B cell (primary cell): Measurements from ENCODE around the gene BEND3. TPM values are rescaled to one million over a fixed set of nuclear protein-coding genes. Genes with fewer than 3 reads are reported as not detected.

Experiments
- ATAC-seq: fragments of 200-7000 bp; cut with Tn5 transposase; one replicate; pipeline ENCODE4 v1.10.0; 2021; ENCODE audit warnings: low read depth, mild to moderate bottlenecking, moderate number of reproducible peaks, moderate library complexity
- CTCF ChIA-PET: fragments of 350-600 bp; sonication (Branson Sonifier 250); formaldehyde crosslinking; loops from one replicate; lab custom pipeline; 2021; ENCODE audit warnings: antibody characterized with exemption, inconsistent platforms; lab: Charles Lee
- POLR2A ChIA-PET: fragments of 350-600 bp; sonication (Branson Sonifier 250); formaldehyde crosslinking; loops from one replicate; lab custom pipeline; 2021; ENCODE audit warnings: antibody characterized with exemption; lab: Charles Lee
- DNase-seq: peaks from one replicate; pipeline ENCODE4 v3.0.0; 2013
- H2AFZ ChIP-seq: 2 replicates; pipeline ENCODE4 v1.6.1; 2012; ENCODE audit warnings: mild to moderate bottlenecking, low read depth, low read length; ENCODE audit not compliant: insufficient read depth, poor library complexity, severe bottlenecking
- H3K27ac ChIP-seq, 2 donors: 1 replicate in 1 of 2; 2 replicates in 1 of 2; pipeline ENCODE4 v1.5.1; 2012 to 2013; ENCODE audit warnings: low read length in 2 of 2, mild to moderate bottlenecking in 2 of 2, moderate library complexity in 1 of 2
- H3K27me3 ChIP-seq, 4 experiments: fragments of 200-600 bp in 1 of 4; sonication (generic) in 1 of 4; replicated peaks in 1 of 4; 1 replicate in 2 of 4; 2 replicates in 2 of 4; pipeline versions ENCODE4 v1.6.1 to v1.7.0; 2013 to 2016; ENCODE audit warnings: low read length in 3 of 4, mild to moderate bottlenecking in 2 of 4, mixed read lengths in 1 of 4, moderate library complexity in 1 of 4; ENCODE audit not compliant: insufficient read depth in 4 of 4, control insufficient read depth in 3 of 4; ENCODE audit errors: control extremely low read depth in 1 of 4
- H3K36me3 ChIP-seq, 2 experiments: replicated peaks in 1 of 2; 1 replicate in 1 of 2; 2 replicates in 1 of 2; pipeline versions ENCODE4 v1.6.1 to v1.7.1; 2013; ENCODE audit warnings: low read length in 1 of 2; ENCODE audit not compliant: insufficient read depth in 2 of 2, control insufficient read depth in 1 of 2; ENCODE audit errors: control extremely low read depth in 1 of 2, extremely low read depth in 1 of 2
- H3K4me1 ChIP-seq, 2 donors: fragments of 200-600 bp in 1 of 2; sonication (generic) in 1 of 2; 1 replicate in 1 of 2; 2 replicates in 1 of 2; pipeline versions ENCODE4 v1.5.1 to v1.6.1; 2013 to 2017; ENCODE audit warnings: low read length in 2 of 2; ENCODE audit not compliant: control insufficient read depth in 2 of 2, insufficient read depth in 2 of 2
- H3K4me2 ChIP-seq: replicated peaks from 2 replicates; pipeline ENCODE3; 2012; ENCODE audit warnings: mild to moderate bottlenecking, low read depth, low read length; ENCODE audit not compliant: poor library complexity, severe bottlenecking
- H3K4me3 ChIP-seq, 5 experiments: fragments of 200-600 bp in 1 of 5; sonication (generic) in 1 of 5; 1 replicate in 3 of 5; 2 replicates in 2 of 5; pipeline versions ENCODE4 v1.5.1 to v1.7.0; 2011 to 2016; ENCODE audit warnings: low read length in 4 of 5, mild to moderate bottlenecking in 4 of 5, low read depth in 2 of 5, control low read depth in 1 of 5, moderate library complexity in 1 of 5; ENCODE audit not compliant: insufficient read depth in 1 of 5; ENCODE audit errors: control extremely low read depth in 1 of 5, extremely low read depth in 1 of 5
- H3K79me2 ChIP-seq: fragments of 200-600 bp; sonication (generic); one replicate; pipeline ENCODE4 v1.6.0; 2016; ENCODE audit warnings: low read length; ENCODE audit not compliant: control insufficient read depth, insufficient read depth
- H3K9ac ChIP-seq: fragments of 200-600 bp; sonication (generic); 2 replicates; pipeline ENCODE4 v1.6.1; 2017; ENCODE audit warnings: mild to moderate bottlenecking, low read length, moderate library complexity
- H3K9me3 ChIP-seq, 3 donors: one replicate each; pipeline versions ENCODE4 v1.6.1 to v1.7.1; 2013; ENCODE audit warnings: low read length in 2 of 3; ENCODE audit not compliant: control insufficient read depth in 2 of 3, insufficient read depth in 1 of 3; ENCODE audit errors: control extremely low read depth in 1 of 3
- H4K20me1 ChIP-seq: 2 replicates; pipeline ENCODE4 v1.6.0; 2012; ENCODE audit warnings: mild to moderate bottlenecking, low read length; ENCODE audit not compliant: insufficient read depth, control insufficient read depth, poor library complexity, severe bottlenecking
- H3K27ac Mint-ChIP-seq: one replicate; pipeline ENCODE4 v1.8.0; 2021; ENCODE audit warnings: mixed read lengths
- H3K27me3 Mint-ChIP-seq: one replicate; pipeline ENCODE4 v1.8.0; 2021; ENCODE audit warnings: mixed read lengths
- H3K4me1 Mint-ChIP-seq: one replicate; pipeline ENCODE4 v1.8.0; 2021; ENCODE audit warnings: mixed read lengths
- H3K4me3 Mint-ChIP-seq: one replicate; pipeline ENCODE4 v1.8.0; 2021; ENCODE audit warnings: mixed read lengths
- H3K9me3 Mint-ChIP-seq: one replicate; pipeline ENCODE4 v1.8.0; 2022; ENCODE audit warnings: mixed read lengths; ENCODE audit not compliant: insufficient read depth
- EZH2 ChIP-seq: IDR thresholded peaks from 2 replicates; pipeline ENCODE4 v1.6.1; 2012; ENCODE audit warnings: borderline replicate concordance, low read depth, mild to moderate bottlenecking, moderate library complexity, low read length; ENCODE audit not compliant: insufficient read depth, poor library complexity, severe bottlenecking
- WGBS: methylation state at CpG from one replicate; pipeline ENCODE4 v1.1.5; 2013; ENCODE audit warnings: missing lambda C conversion rate; ENCODE audit not compliant: insufficient coverage; 5-methylcytosine and 5-hydroxymethylcytosine counted together
- intact Hi-C: fragments of 100-400 bp; cut with micrococcal nuclease; formaldehyde crosslinking; loops from one replicate; pipeline ENCODE4 v1.10.0; 2022
- polyA plus RNA-seq: library from polyadenylated mRNA; depleted of rRNA; stranded (reverse); fragments of >200 nt; gene quantifications from 2 replicates; pipeline ENCODE4 v1.2.3, GENCODE V29; 2012
- total RNA-seq, 2 donors: library from RNA; stranded (reverse); fragments of 120-200 nt in 1 of 2; gene quantifications; 1 replicate in 1 of 2; 2 replicates in 1 of 2; pipeline versions ENCODE4 v1.2.3 to v1.2.4, GENCODE V29; 2013 to 2022
- TF ChIP-seq, protein P1 (sequence below): fragments of 200-600 bp; IDR thresholded peaks from one replicate; pipeline ENCODE4 v1.8.0; 2022; ENCODE audit warnings: antibody characterized with exemption, mild to moderate bottlenecking

Gene BEND3
- total and polyA plus RNA-seq, 2 donors (not counting 1 experiment from before 2014, with no cell fraction given) = 0.78 to 2.0 TPM

DNA sequence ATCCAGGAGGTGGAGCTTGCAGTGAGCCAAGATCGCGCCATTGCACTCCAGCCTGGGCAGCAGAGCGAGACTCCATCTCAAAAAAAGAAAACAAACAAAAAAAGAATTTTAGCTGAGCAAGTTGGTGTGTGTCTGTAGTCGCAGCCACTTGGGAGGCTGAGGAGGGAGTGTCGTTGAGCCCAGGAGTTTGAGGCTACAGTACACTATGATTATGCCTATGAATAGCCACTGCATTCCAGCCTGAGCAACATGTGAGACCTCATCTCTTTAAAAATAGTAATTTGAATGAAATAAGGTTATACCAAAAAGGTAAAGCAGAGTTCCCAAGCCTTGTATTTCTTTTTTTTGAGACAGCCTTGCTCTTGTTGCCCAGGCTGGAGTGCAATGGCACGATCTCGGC, 67.5 kb downstream of the BEND3 start:
- POLR2A ChIA-PET = no interaction called here
- intact Hi-C loops = no loop called here
- WGBS = 100% methylated on average over 3 of the region's 7 CpGs
- ATAC-seq (no peak), DNase-seq (no peak)
- CTCF ChIA-PET = no interaction called here
- Histone ChIP-seq H3K4me3 (no peak overlapping the region), H3K36me3 (peaks cover 5 to 29% of the 10 kb centered on the region in 2 experiments), H4K20me1 (no peaks in the 10 kb centered on the region), H3K27ac (no peak overlapping the region), H3K9me3 (no peaks in the 10 kb centered on the region), H2AFZ (no peak overlapping the region), H3K27me3 (no peaks in the 10 kb centered on the region), H3K79me2 (no peaks in the 10 kb centered on the region), H3K9ac (no peak overlapping the region), H3K4me1 (no peaks in the 10 kb centered on the region), H3K4me2 (no peak overlapping the region)
- no peaks in the 10 kb centered on the region for H3K9me3 Mint-ChIP-seq
- no peak overlapping the region for H3K4me3 Mint-ChIP-seq
- no peaks in the 10 kb centered on the region for H3K4me1 Mint-ChIP-seq
- TF ChIP-seq EZH2 = no peak
- TF ChIP-seq, protein P1, sequence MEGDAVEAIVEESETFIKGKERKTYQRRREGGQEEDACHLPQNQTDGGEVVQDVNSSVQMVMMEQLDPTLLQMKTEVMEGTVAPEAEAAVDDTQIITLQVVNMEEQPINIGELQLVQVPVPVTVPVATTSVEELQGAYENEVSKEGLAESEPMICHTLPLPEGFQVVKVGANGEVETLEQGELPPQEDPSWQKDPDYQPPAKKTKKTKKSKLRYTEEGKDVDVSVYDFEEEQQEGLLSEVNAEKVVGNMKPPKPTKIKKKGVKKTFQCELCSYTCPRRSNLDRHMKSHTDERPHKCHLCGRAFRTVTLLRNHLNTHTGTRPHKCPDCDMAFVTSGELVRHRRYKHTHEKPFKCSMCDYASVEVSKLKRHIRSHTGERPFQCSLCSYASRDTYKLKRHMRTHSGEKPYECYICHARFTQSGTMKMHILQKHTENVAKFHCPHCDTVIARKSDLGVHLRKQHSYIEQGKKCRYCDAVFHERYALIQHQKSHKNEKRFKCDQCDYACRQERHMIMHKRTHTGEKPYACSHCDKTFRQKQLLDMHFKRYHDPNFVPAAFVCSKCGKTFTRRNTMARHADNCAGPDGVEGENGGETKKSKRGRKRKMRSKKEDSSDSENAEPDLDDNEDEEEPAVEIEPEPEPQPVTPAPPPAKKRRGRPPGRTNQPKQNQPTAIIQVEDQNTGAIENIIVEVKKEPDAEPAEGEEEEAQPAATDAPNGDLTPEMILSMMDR = no peak
- no peaks in the 10 kb centered on the region for H3K27me3 Mint-ChIP-seq
- H3K27ac Mint-ChIP-seq = no peak overlapping the region

DNA sequence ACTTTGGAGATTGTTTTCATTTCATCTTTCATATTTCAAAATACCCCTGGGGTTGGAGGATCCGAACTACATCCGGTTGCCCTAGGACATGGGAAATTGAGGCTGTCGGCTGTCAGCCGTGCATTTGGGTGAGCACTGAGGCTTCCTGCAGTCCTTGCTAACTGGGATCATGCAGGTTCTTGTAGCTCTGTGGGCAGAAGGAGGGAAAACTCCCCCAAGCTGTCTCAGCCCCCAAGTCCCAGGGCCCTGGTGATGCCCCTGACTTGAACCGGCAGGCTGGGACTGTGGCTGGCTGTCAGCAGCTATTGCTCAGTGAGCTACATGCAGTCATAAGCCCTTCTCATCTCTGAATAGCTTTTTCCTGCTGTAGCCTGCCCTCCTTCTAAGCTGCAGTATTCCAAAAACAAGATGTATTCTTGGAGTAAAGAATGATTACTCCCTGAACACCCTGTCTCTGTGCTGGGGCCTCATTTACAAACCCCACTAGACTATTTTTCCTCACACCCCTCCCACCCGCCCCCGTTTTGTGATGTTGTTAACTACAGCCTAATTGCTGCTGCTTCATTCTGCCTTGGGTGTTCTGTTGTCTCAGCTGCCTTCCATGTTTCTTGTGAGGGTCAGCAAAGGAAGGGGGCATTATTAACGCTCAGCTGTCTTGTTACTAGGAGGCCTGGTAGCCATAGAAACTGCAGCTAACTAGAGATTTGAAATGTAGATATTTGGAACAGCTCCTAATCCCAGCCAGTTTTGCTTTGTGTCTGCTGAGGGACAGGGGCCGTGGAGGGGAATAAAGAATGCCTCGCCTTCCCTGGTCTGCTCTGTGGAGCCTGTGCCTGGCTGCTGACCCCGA, 69.3 kb downstream of the BEND3 start:
- 87% methylated on average over 9 of the region's 11 CpGs for WGBS
- H3K4me1 ChIP-seq = no peaks in the 10 kb centered on the region
- H3K4me3 ChIP-seq = no peak overlapping the region
- H3K79me2 ChIP-seq = no peaks in the 10 kb centered on the region
- ATAC-seq = no peak
- H2AFZ ChIP-seq = no peak overlapping the region
- ChIA-PET CTCF (no interaction called here), POLR2A (no interaction called here)
- no peak for DNase-seq
- no peak overlapping the region for H3K4me2 ChIP-seq
- H3K9ac ChIP-seq = no peak overlapping the region
- no peaks in the 10 kb centered on the region for H3K27me3 Mint-ChIP-seq
- peaks cover 5 to 24% of the 10 kb centered on the region in 2 experiments for H3K36me3 ChIP-seq
- H3K27ac Mint-ChIP-seq = no peak overlapping the region
- H3K9me3 ChIP-seq = no peaks in the 10 kb centered on the region
- intact Hi-C loops = no loop called here
- no peaks in the 10 kb centered on the region for H3K27me3 ChIP-seq
- TF ChIP-seq, protein P1 = no peak
- TF ChIP-seq EZH2 = no peak
- H3K27ac ChIP-seq = no peak overlapping the region
- peaks cover 3% of the 10 kb centered on the region for H3K4me1 Mint-ChIP-seq
- no peaks in the 10 kb centered on the region for H3K9me3 Mint-ChIP-seq
- H3K4me3 Mint-ChIP-seq = no peak overlapping the region
- no peaks in the 10 kb centered on the region for H4K20me1 ChIP-seq
